MCF 10A (cell line): ENCODE data around the gene CRIM1. TPM values are rescaled to one million over a fixed set of nuclear protein-coding genes. Genes with fewer than 3 reads are reported as not detected.

Source experiments
- BruUV-seq: library from RNA; stranded (reverse); fragments of 400-500 nt; replicated peaks from 2 replicates; lab custom pipeline; 2021; lab: Mats Ljungman, UMichigan
- CTCF ChIA-PET: fragments of 300-600 bp; sonication (Branson Sonifier 250); formaldehyde crosslinking; extraction: SDS; loops from one replicate; lab custom pipeline; 2021; ENCODE audit warnings: antibody characterized with exemption, inconsistent platforms; lab: Yijun Ruan, JAX
- POLR2A ChIA-PET: fragments of 300-600, 350-650 bp; sonication (Branson Sonifier 250); formaldehyde crosslinking; extraction: SDS; loops from one replicate; lab custom pipeline; 2020; ENCODE audit warnings: antibody characterized with exemption, inconsistent platforms; lab: Yijun Ruan, JAX
- DNase-seq: peaks from one replicate; pipeline ENCODE4 v3.0.0-alpha.2; 2018; ENCODE audit not compliant: unreplicated experiment
- H3K27ac Mint-ChIP-seq: one replicate; pipeline ENCODE4 v1.8.0; 2022; ENCODE audit warnings: mild to moderate bottlenecking, low read depth, mixed read lengths; ENCODE audit not compliant: unreplicated experiment
- H3K27me3 Mint-ChIP-seq: one replicate; pipeline ENCODE4 v1.8.0; 2022; ENCODE audit warnings: mixed read lengths; ENCODE audit not compliant: insufficient read depth, unreplicated experiment
- H3K36me3 Mint-ChIP-seq: one replicate; pipeline ENCODE4 v1.8.0; 2022; ENCODE audit warnings: mild to moderate bottlenecking, moderate library complexity, mixed read lengths; ENCODE audit not compliant: insufficient read depth, unreplicated experiment
- H3K4me1 Mint-ChIP-seq: one replicate; pipeline ENCODE4 v1.8.0; 2022; ENCODE audit warnings: mixed read lengths; ENCODE audit not compliant: insufficient read depth, unreplicated experiment
- H3K4me3 Mint-ChIP-seq: one replicate; pipeline ENCODE4 v1.8.0; 2022; ENCODE audit warnings: mild to moderate bottlenecking, moderate library complexity, mixed read lengths; ENCODE audit not compliant: unreplicated experiment
- H3K9me3 Mint-ChIP-seq: one replicate; pipeline ENCODE4 v1.8.0; 2022; ENCODE audit warnings: mixed read lengths; ENCODE audit not compliant: unreplicated experiment
- CTCF ChIP-seq: fragments of 200-600 bp; IDR thresholded peaks from one replicate; pipeline ENCODE4 v1.8.0; 2022; ENCODE audit warnings: antibody characterized with exemption, mild to moderate bottlenecking; ENCODE audit not compliant: unreplicated experiment
- intact Hi-C: fragments of 100-400 bp; cut with micrococcal nuclease; formaldehyde crosslinking; loops from 2 replicates; pipeline ENCODE4 v1.14.1; 2022
- total RNA-seq: library from RNA; stranded (reverse); gene quantifications from 2 replicates; pipeline ENCODE4 v1.2.3, GENCODE V29; 2022

CRIM1 gene
- total RNA-seq, 1 experiment from 2014 or later: 185 TPM

DNA sequence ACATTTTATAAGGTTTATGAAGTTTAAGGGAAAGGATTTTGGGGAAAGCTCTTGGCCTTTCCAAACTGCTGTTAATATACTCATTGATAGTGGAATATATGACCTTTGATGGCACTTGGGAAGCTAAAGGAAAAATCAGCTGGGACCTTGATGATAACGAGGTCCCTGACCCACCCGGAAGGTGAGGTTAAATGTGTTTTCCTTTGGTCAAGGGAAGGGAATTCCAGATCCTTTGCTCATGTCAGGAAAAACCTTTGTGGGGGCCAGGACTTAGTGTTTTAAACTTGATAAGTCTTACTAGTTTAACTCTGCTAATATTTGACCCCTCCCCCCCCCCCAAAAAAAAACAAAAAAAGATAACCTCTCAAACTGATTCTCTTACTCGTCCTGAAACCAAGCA is 50.7 kb downstream of the CRIM1 start:
- Mint-ChIP-seq H3K4me1 (peaks cover 30% of the 10 kb centered on the region), H3K9me3 (no peaks in the 10 kb centered on the region), H3K36me3 (peaks cover 22% of the 10 kb centered on the region), H3K4me3 (no peak overlapping the region), H3K27ac (no peak overlapping the region), H3K27me3 (no peaks in the 10 kb centered on the region)
- no peak for DNase-seq
- CTCF ChIA-PET: interaction anchor here (0.6 to 1.7 kb wide), 4 partner anchors 9 to 31 kb away, joined by 3 to 7 read pairs (median 4); no protein-coding TSS in a partner anchor
- intact Hi-C loops: no loop called here
- POLR2A ChIA-PET: interaction anchor here (0.7 to 1.2 kb wide), 3 partner anchors 27 to 44 kb away, joined by 3 read pairs; no protein-coding TSS in a partner anchor
- no TSS peak for BruUV-seq
- TF ChIP-seq CTCF: no peak

- no peak for DNase-seq
- intact Hi-C loops: no loop called here
- no TSS peak for BruUV-seq
- no peak for TF ChIP-seq CTCF
- ChIA-PET CTCF (no interaction called here), POLR2A (interaction anchor here (1.2 kb wide), 1 partner anchor 38 kb away, joined by 3 read pairs; no protein-coding TSS in a partner anchor)
- Mint-ChIP-seq H3K4me1 (peaks cover 38% of the 10 kb centered on the region), H3K36me3 (peaks cover 26% of the 10 kb centered on the region), H3K27ac (peak overlapping the region; percentile 47), H3K27me3 (no peaks in the 10 kb centered on the region), H3K9me3 (no peaks in the 10 kb centered on the region), H3K4me3 (no peak overlapping the region)
Measured at GRCh38 chr2:36407413-36407812, 51.8 kb downstream of the CRIM1 start.

DNA sequence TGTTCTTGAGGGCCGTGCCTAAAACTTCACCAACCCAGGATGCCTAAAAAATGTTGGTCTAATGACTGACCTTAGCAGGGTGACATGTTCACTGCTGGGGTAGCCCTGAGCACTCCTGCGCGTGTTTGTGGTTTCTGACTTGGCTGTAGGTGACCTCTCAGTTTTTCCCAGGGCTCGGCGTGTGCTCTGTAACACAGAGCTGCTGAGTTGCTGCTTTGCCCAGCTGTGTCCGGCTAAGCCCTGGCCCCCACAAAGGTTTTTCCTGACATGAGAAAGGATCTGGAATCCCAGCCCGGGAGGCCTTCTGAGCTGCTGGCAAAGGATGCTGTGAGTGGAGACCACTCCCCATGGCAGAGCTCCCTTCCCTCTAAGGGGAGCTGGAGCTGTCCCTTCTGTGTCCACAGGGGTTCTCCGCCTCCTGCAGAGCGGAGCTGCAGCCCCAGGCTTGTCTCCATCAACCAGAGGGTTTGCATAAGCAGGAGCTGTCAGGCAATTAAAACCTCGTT is 52.7 kb downstream of the CRIM1 start:
- POLR2A ChIA-PET: interaction anchor here (1.5 to 2.4 kb wide), 2 partner anchors 37 to 43 kb away, joined by 4 to 7 read pairs; no protein-coding TSS in a partner anchor
- H3K36me3 Mint-ChIP-seq: peaks cover 28% of the 10 kb centered on the region
- intact Hi-C loops: no loop called here
- no peak for DNase-seq
- H3K9me3 Mint-ChIP-seq: no peaks in the 10 kb centered on the region
- CTCF ChIA-PET: interaction anchor here (0.6 to 1.5 kb wide), 4 partner anchors 14 to 121 kb away, joined by 3 to 6 read pairs (median 4); no protein-coding TSS in a partner anchor
- H3K4me3 Mint-ChIP-seq: no peak overlapping the region
- BruUV-seq: no TSS peak
- H3K4me1 Mint-ChIP-seq: peaks cover 38% of the 10 kb centered on the region
- no peak for TF ChIP-seq CTCF
- H3K27ac Mint-ChIP-seq: peak overlapping the region; percentile 47
- no peaks in the 10 kb centered on the region for H3K27me3 Mint-ChIP-seq

DNA sequence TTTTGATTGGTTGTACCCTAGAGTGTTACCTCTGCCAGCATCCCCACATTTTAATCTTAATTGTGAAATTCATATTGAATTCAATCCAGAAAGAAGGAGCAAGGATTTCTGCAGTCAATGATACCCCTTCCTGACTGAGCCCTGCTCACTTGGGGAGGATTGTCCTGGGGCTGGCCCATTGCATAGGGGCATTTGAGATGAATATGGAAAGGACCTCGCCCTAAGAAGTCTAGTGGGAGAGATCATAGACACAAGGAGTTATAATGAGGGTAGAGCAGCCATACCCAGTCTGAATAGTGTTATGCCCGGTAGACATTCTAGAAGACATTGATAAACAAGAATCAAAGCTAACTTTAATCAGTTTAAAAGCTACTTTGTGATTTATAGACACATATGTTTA is 53.8 kb downstream of the CRIM1 start:
- peaks cover 39% of the 10 kb centered on the region for H3K4me1 Mint-ChIP-seq
- CTCF ChIA-PET: interaction anchor here (0.7 to 1.5 kb wide), 4 partner anchors 13 to 562 kb away, joined by 3 to 6 read pairs (median 4); no protein-coding TSS in a partner anchor
- H3K9me3 Mint-ChIP-seq: no peaks in the 10 kb centered on the region
- no peaks in the 10 kb centered on the region for H3K27me3 Mint-ChIP-seq
- no peak overlapping the region for H3K4me3 Mint-ChIP-seq
- TF ChIP-seq CTCF: no peak
- DNase-seq: no peak
- POLR2A ChIA-PET: interaction anchor here (0.8 to 2.4 kb wide), 4 partner anchors 29 to 49 kb away, joined by 3 to 7 read pairs (median 4); no protein-coding TSS in a partner anchor
- intact Hi-C loops: no loop called here
- peaks cover 36% of the 10 kb centered on the region for H3K36me3 Mint-ChIP-seq
- no peak overlapping the region for H3K27ac Mint-ChIP-seq
- BruUV-seq: no TSS peak
